ENCODE measurements around the gene DPYSL3.

DNA sequence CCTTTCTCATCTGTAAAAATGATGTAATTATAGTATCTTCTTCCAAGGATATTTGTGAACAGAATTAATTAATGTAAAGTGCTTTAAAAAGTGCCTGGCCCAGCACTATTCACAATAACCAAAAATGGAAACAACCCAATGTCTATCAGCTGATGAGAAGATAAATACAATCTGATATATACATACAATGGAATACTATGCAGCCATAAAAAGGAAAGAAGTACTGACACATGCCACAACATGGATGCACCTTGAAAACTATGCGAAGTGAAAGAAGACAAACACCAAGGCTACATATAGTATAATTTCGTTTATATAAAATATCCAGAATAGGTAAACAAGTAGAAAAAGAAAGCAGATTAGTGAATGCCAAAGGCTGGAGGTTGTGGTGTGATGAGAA, 24.1 kb downstream of the DPYSL3 start:
- TF ChIP-seq, protein P1, sequence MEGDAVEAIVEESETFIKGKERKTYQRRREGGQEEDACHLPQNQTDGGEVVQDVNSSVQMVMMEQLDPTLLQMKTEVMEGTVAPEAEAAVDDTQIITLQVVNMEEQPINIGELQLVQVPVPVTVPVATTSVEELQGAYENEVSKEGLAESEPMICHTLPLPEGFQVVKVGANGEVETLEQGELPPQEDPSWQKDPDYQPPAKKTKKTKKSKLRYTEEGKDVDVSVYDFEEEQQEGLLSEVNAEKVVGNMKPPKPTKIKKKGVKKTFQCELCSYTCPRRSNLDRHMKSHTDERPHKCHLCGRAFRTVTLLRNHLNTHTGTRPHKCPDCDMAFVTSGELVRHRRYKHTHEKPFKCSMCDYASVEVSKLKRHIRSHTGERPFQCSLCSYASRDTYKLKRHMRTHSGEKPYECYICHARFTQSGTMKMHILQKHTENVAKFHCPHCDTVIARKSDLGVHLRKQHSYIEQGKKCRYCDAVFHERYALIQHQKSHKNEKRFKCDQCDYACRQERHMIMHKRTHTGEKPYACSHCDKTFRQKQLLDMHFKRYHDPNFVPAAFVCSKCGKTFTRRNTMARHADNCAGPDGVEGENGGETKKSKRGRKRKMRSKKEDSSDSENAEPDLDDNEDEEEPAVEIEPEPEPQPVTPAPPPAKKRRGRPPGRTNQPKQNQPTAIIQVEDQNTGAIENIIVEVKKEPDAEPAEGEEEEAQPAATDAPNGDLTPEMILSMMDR (IDR thresholded peaks at IDR 0.05; ENCODE audit: poor library complexity, severe bottlenecking), result no peak
- TF ChIP-seq EP300 (conservative IDR thresholded peaks at IDR 0.05; ENCODE audit: poor library complexity, severe bottlenecking), result no peak
- TF ChIP-seq EZH2 (IDR thresholded peaks at IDR 0.05; ENCODE audit: borderline replicate concordance, insufficient read depth, low read length, poor library complexity, severe bottlenecking), result no peak
